Stimulated activated CD4-positive, alpha-beta T cell treated with anti-CD3 and anti-CD28 coated beads, TNF-alpha, amount 100 ng/mL, for 24 hours (primary cell): ENCODE measurements around the gene CD9.
"Not testable (repeated sequence)": the region's sequence is repeated elsewhere in the genome, so short reads cannot be mapped to it uniquely, and the experiment has no call there.

Experiments used
- DNase-seq, 3 experiments: peaks; one replicate each; pipeline ENCODE4 v3.0.0-alpha.2; 2020; ENCODE audit warnings: low read depth in 3 of 3

Gene CD9

GRCh38 chr12:6199531-6200255 is 507 bp upstream of the CD9 start:
- no peak for DNase-seq

- no peak for DNase-seq
Observed at GRCh38 chr12:6201213-6201608, 1.0 kb downstream of the CD9 start.

- DNase-seq = no peak
Observed at GRCh38 chr12:6201826-6202225, 1.6 kb downstream of the CD9 start.

- DNase-seq = no peak
Observed at GRCh38 chr12:6202304-6202703, 2.1 kb downstream of the CD9 start.

DNA sequence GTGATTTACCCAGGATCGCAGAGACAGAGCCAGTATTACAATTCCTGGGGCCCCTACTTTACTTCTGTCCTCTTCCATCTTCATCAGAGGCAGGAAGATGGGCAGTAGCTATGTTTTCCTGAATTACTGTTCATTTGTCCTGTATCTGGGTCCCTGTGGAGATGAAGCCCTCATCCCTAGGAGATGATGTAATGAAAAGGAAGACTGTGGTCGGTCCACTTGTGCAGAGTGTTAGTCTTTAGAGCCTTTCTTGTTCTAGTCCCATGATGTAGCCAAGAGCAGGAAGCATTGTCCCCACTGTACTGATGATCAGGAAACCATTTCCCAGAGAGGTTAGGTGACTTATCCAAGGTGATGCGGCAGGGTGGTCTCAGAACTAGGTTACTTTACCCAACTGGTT is 2.6 kb downstream of the CD9 start:
- DNase-seq = no peak

DNA sequence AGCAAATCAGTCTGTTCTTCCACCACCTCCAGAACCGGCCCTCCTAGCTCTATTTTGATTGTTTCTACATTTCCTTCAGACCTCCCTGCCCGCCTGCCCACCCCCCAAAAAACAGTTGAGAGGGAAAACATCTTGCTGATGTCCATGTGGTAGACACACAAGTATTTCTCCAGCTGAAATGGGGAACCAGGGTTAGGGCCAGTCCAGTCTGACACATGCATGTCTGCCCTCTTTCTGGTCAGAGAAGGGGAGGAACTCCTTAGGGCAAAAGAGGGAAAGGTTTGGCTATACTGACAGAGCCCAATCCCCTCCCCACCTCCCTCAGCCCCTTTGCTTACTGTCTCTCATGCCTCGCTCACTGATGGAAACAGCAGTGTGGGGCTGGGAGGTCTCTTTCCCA is 3.4 kb downstream of the CD9 start:
- no peak for DNase-seq

- no peak for DNase-seq
Observed at GRCh38 chr12:6204533-6205143, 4.4 kb downstream of the CD9 start.

DNA sequence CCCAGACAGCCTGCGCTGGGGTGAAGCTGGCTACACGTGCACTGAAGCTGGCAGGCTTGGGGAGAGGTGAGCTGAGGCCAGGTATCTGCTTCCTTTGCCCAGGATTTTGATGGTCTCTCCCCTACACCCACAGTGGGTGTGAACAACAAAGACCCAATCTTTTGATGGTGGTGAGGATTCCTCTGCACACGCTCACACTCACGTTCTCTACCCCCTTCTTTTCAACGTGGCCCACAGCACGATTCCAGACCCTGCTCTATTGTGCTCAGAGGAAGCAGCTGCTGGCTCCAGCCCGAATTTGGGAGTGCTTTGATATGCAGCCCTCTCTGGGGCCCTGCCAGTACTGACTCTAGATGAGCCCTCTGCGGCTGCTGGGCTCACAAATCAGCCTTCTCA is 4.9 kb downstream of the CD9 start:
- DNase-seq = no peak

GRCh38 chr12:6205761-6206160 is 5.6 kb downstream of the CD9 start:
- no peak for DNase-seq

- no peak for DNase-seq
Observed at GRCh38 chr12:6206327-6206726, 6.1 kb downstream of the CD9 start.

GRCh38 chr12:6207259-6207925 is 7.2 kb downstream of the CD9 start:
- DNase-seq = no peak

DNA sequence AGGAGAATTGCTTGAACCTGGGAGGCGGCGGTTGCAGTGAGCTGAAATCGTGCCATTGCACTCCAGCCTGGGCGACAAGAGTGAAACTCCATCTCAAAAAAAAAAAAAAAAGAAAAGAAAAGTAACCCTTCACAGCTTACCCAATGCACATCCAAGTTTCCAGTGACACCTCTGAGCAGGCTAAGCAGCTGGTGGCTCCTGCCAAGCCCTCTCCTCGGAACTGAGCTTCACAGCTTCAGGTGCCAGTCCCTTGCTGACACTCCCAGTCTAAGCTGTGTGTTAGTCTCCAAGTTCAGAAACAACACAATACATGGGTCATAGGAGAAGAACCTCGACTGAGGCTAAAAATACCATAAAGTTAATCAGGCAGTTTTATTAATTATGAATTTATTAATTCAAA is 7.9 kb downstream of the CD9 start:
- DNase-seq = no peak

GRCh38 chr12:6209428-6209827 is 9.2 kb downstream of the CD9 start:
- not testable (repeated sequence) for DNase-seq

- DNase-seq = no peak
Observed at GRCh38 chr12:6211421-6211869, 11.2 kb downstream of the CD9 start.

DNA sequence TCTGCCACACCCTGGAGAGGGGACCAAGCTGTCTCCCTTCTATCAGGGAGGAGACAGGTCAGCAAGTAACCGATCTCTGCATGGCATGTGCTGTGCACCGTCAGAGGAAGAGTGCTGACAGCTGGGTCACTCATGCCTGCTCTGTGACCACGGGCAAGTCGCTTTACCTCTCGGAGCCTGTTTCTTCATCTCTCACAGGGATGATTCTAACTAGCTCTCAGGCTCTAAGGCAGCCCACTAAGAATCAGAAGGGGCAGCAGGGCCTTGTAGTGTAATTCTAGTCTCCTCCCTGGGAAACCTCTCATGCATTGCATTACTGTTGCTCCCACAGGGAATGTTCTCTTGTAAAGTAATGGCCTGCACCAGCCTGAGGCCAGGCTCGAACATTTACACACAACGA is 11.9 kb downstream of the CD9 start:
- DNase-seq = no peak

- DNase-seq = no peak
Observed at GRCh38 chr12:6213969-6214368, 13.8 kb downstream of the CD9 start.

GRCh38 chr12:6214633-6215032 is 14.4 kb downstream of the CD9 start:
- no peak for DNase-seq

- no peak for DNase-seq
Observed at GRCh38 chr12:6215120-6215807, 15.1 kb downstream of the CD9 start.

- DNase-seq = no peak
Observed at GRCh38 chr12:6215932-6216494, 15.8 kb downstream of the CD9 start.

- no peak for DNase-seq
Observed at GRCh38 chr12:6216581-6216980, 16.4 kb downstream of the CD9 start.

GRCh38 chr12:6218347-6218925 is 18.2 kb downstream of the CD9 start:
- DNase-seq = no peak

GRCh38 chr12:6219980-6220379 is 19.8 kb downstream of the CD9 start:
- no peak for DNase-seq
